NT2/D1 (cell line): ENCODE results near the gene FOSB.

Experiments used
- SUZ12 ChIP-seq: IDR thresholded peaks from 2 replicates; pipeline ENCODE4 v1.6.1; 2011; ENCODE audit not compliant: insufficient read length, insufficient read depth; ENCODE audit errors: extremely low read depth
- YY1 ChIP-seq: IDR thresholded peaks from 2 replicates; pipeline ENCODE4 v1.6.1; 2011; ENCODE audit not compliant: insufficient read length, insufficient read depth
- ZNF274 ChIP-seq: IDR thresholded peaks from 2 replicates; pipeline ENCODE4 v1.6.1; 2011; ENCODE audit warnings: mild to moderate bottlenecking, low read depth, low read length

GRCh38 chr19:45502111-45502510 is 34.3 kb downstream of the FOSB start:
- TF ChIP-seq ZNF274 (no peak), YY1 (no peak), SUZ12 (no peak)
